ENCODE data around the gene MOB3B. TPM values are rescaled to one million over a fixed set of nuclear protein-coding genes. Genes with fewer than 3 reads are reported as not detected.

Gene MOB3B
- total RNA-seq, 1 donor from 2014 or later, result 17.8 TPM

- peak; percentile 40 for ATAC-seq
- H3K4me1 ChIP-seq, result peaks cover 33% of the 10 kb centered on the region
Observed at GRCh38 chr9:27371382-27371781, 158.2 kb downstream of the MOB3B start.

GRCh38 chr9:27369591-27369990, 160.0 kb downstream of the MOB3B start:
- H3K4me3 ChIP-seq, result no peak overlapping the region
- H3K27me3 ChIP-seq, result no peaks in the 10 kb centered on the region
- intact Hi-C loops (cut with DNase I), result no loop called here
- H3K4me1 ChIP-seq, result peaks cover 42% of the 10 kb centered on the region
- H3K27ac ChIP-seq, result no peak overlapping the region
- H3K36me3 ChIP-seq, result no peaks in the 10 kb centered on the region
- no peak for DNase-seq
- TF ChIP-seq CTCF (IDR thresholded peaks at IDR 0.05), result no peak
- H3K9me3 ChIP-seq, result no peaks in the 10 kb centered on the region
- ATAC-seq, result peak; percentile 75

More at GRCh38 chr9:27371382-27371781, 158.2 kb downstream of the MOB3B start:
- DNase-seq, result no peak
- intact Hi-C loops (cut with DNase I), result no loop called here
- Histone ChIP-seq H3K4me3 (no peak overlapping the region), H3K27me3 (no peaks in the 10 kb centered on the region), H3K36me3 (no peaks in the 10 kb centered on the region), H3K27ac (no peak overlapping the region), H3K9me3 (no peaks in the 10 kb centered on the region)
- TF ChIP-seq CTCF (IDR thresholded peaks at IDR 0.05), result no peak

- no peak for TF ChIP-seq CTCF (IDR thresholded peaks at IDR 0.05)
- H3K36me3 ChIP-seq, result no peaks in the 10 kb centered on the region
- H3K27me3 ChIP-seq, result no peaks in the 10 kb centered on the region
- ATAC-seq, result peak; percentile 13
- DNase-seq, result no peak
- H3K9me3 ChIP-seq, result no peaks in the 10 kb centered on the region
- peak overlapping the region; percentile 32 for H3K27ac ChIP-seq
- no peak overlapping the region for H3K4me3 ChIP-seq
- H3K4me1 ChIP-seq, result peaks cover 42% of the 10 kb centered on the region
- intact Hi-C loops (cut with DNase I), result no loop called here
Observed at GRCh38 chr9:27368316-27368985, 161.2 kb downstream of the MOB3B start.

GRCh38 chr9:27367921-27368315, 161.7 kb downstream of the MOB3B start:
- no peak for ATAC-seq
- DNase-seq, result no peak
- Histone ChIP-seq H3K27me3 (no peaks in the 10 kb centered on the region), H3K36me3 (no peaks in the 10 kb centered on the region), H3K4me1 (peaks cover 41% of the 10 kb centered on the region), H3K27ac (no peak overlapping the region), H3K4me3 (no peak overlapping the region), H3K9me3 (no peaks in the 10 kb centered on the region)
- intact Hi-C loops (cut with DNase I), result no loop called here
- TF ChIP-seq CTCF (IDR thresholded peaks at IDR 0.05), result no peak

GRCh38 chr9:27367175-27367798, 162.3 kb downstream of the MOB3B start:
- Histone ChIP-seq H3K36me3 (no peaks in the 10 kb centered on the region), H3K9me3 (no peaks in the 10 kb centered on the region), H3K4me1 (peaks cover 39% of the 10 kb centered on the region), H3K4me3 (no peak overlapping the region), H3K27me3 (no peaks in the 10 kb centered on the region), H3K27ac (peak overlapping the region; percentile 38)
- no peak for TF ChIP-seq CTCF (IDR thresholded peaks at IDR 0.05)
- intact Hi-C loops (cut with DNase I), result no loop called here
- DNase-seq (no peak), ATAC-seq (no peak)

Measured in upper lobe of right lung (tissue), 1 donor.